Kidney (tissue), 14 donors: Measurements from ENCODE around the gene PLBD1. TPM values are rescaled to one million over a fixed set of nuclear protein-coding genes. Genes with fewer than 3 reads are reported as not detected.

Source experiments
- DNase-seq, 5 donors: peaks; one replicate each; pipeline ENCODE4 v3.0.0-alpha.2; 2013 to 2020
- FAIRE-seq: peaks from 2 replicates; lab custom pipeline; 2012; peaks lifted over from hg19 to GRCh38; lab: Jason Lieb, UNC
- H3K27ac ChIP-seq, 2 donors: one replicate each; pipeline ENCODE4 v1.7.0; 2013; ENCODE audit warnings: low read depth in 2 of 2, low read length in 2 of 2, inconsistent platforms in 1 of 2
- H3K27me3 ChIP-seq: one replicate; pipeline ENCODE4 v1.7.1; 2013; ENCODE audit warnings: low read length, inconsistent platforms; ENCODE audit not compliant: control insufficient read depth, insufficient read depth
- H3K36me3 ChIP-seq, 3 donors: one replicate each; pipeline versions ENCODE4 v1.7.0 to v1.7.1; 2013; ENCODE audit warnings: low read length in 3 of 3, control low read depth in 1 of 3, inconsistent platforms in 1 of 3; ENCODE audit not compliant: insufficient read depth in 3 of 3, control insufficient read depth in 2 of 3
- H3K4me1 ChIP-seq, 3 donors: one replicate each; pipeline versions ENCODE4 v1.7.0 to v1.7.1; 2013; ENCODE audit warnings: low read length in 3 of 3, inconsistent platforms in 1 of 3, low read depth in 1 of 3; ENCODE audit not compliant: control insufficient read depth in 2 of 3, insufficient read depth in 2 of 3
- H3K4me3 ChIP-seq, 3 donors: one replicate each; pipeline versions ENCODE4 v1.7.0 to v1.8.1; 2013; ENCODE audit warnings: low read length in 3 of 3, control low read depth in 1 of 3, inconsistent platforms in 1 of 3
- H3K9ac ChIP-seq, 3 donors: one replicate each; pipeline versions ENCODE4 v1.7.0 to v1.7.1; 2013; ENCODE audit warnings: low read length in 3 of 3, control low read depth in 1 of 3, inconsistent platforms in 1 of 3
- H3K9me3 ChIP-seq, 3 donors: one replicate each; pipeline versions ENCODE4 v1.7.0 to v1.7.1; 2013; ENCODE audit warnings: low read length in 3 of 3, control low read depth in 1 of 3, inconsistent platforms in 1 of 3; ENCODE audit not compliant: control insufficient read depth in 2 of 3, insufficient read depth in 1 of 3
- intact Hi-C: fragments of 100-400 bp; cut with DNase I; formaldehyde crosslinking; loops from one replicate; pipeline ENCODE4 v1.11.1; 2022
- polyA plus RNA-seq: library from polyadenylated mRNA; stranded (reverse); fragments of 350-450 nt; fragmentation: Illumina TruSeq; extraction: RNeasy Lipid Tissue Mini Kit (QIAGEN cat#74804); gene quantifications from one replicate; pipeline ENCODE4 v1.2.3, GENCODE V29; 2014; ENCODE audit warnings: low read depth, low replicate concordance; ENCODE audit not compliant: insufficient read depth
- total RNA-seq: library from RNA; stranded (reverse); fragmentation: NEBNext Ultra II Directional; extraction: Animal tissue kit (Norgen Biotek cat#: 25700); gene quantifications from one replicate; pipeline ENCODE4 v1.2.1, GENCODE V29; 2021
- TF ChIP-seq, protein P1 (sequence below): IDR thresholded peaks from 3 replicates; pipeline ENCODE4 v1.5.1; 2012; ENCODE audit warnings: mild to moderate bottlenecking, moderate library complexity, borderline replicate concordance; ENCODE audit not compliant: insufficient read depth; ENCODE audit errors: extremely low read depth
- donor health status: control.
- donor health status: control.
- donor health status: control.
- donor health status: control.
- donor health status: control.
- donor health status: DM: yes; HTN: yes; CAD: no.
- donor health status: Normal renal cell carcinoma (clear cell type).

PLBD1 gene
- total and polyA plus RNA-seq, 2 donors from 2014 or later: 28.4 to 28.6 TPM

DNA sequence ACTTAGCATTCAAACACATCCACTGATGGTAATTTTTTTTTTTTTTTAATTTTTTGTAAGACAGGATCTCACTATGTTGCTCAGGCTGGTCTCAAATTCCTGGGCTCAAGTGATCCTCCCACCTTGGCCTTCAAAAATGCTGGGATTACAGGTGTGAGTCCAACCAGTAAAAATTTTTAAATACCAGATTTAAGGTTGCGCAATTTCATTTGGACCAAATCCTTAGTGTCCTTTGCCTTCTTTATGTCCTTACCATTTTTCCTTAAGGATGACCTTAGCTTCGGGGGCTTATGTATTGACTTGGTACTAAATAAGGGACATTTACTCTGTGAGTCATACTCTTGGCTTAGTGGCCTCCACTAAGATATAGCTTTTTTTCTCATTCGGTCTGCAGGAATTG lies 4.1 kb upstream of the PLBD1 start:
- Histone ChIP-seq H3K9ac (no peak overlapping the region), H3K4me3 (no peak overlapping the region), H3K4me1 (peaks cover 0 to 4% (median 0%) of the 10 kb centered on the region in 3 donors), H3K9me3 (no peaks in the 10 kb centered on the region), H3K36me3 (no peaks in the 10 kb centered on the region), H3K27ac (no peak overlapping the region), H3K27me3 (no peaks in the 10 kb centered on the region)
- no peak for DNase-seq
- no peak for FAIRE-seq
- intact Hi-C loops: no loop called here
- TF ChIP-seq, protein P1, sequence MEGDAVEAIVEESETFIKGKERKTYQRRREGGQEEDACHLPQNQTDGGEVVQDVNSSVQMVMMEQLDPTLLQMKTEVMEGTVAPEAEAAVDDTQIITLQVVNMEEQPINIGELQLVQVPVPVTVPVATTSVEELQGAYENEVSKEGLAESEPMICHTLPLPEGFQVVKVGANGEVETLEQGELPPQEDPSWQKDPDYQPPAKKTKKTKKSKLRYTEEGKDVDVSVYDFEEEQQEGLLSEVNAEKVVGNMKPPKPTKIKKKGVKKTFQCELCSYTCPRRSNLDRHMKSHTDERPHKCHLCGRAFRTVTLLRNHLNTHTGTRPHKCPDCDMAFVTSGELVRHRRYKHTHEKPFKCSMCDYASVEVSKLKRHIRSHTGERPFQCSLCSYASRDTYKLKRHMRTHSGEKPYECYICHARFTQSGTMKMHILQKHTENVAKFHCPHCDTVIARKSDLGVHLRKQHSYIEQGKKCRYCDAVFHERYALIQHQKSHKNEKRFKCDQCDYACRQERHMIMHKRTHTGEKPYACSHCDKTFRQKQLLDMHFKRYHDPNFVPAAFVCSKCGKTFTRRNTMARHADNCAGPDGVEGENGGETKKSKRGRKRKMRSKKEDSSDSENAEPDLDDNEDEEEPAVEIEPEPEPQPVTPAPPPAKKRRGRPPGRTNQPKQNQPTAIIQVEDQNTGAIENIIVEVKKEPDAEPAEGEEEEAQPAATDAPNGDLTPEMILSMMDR: no peak

DNA sequence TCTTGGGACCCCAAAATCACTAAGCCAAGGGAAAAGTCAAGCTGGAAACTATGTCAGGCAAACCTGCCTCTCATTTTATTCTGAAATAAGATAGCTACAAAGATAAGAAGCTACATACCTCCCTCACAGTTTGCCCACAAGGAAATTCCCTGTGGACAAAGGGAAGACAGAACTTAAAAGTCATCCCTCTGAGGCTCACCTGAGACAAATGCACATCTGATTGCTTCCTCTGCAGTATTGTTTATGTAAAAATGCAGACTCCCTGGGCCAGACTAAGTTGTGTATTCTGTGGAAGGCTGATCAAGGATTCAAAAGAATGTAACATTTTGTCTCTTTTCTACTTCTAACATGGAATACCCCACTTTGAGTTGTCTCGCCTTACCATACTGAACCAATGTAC lies 2.5 kb upstream of the PLBD1 start:
- no peak overlapping the region for H3K4me3 ChIP-seq
- FAIRE-seq (no peak), DNase-seq (no peak)
- intact Hi-C loops: no loop called here
- H3K27ac ChIP-seq: no peak overlapping the region
- peaks cover 0 to 4% (median 0%) of the 10 kb centered on the region in 3 donors for H3K4me1 ChIP-seq
- H3K36me3 ChIP-seq: no peaks in the 10 kb centered on the region
- H3K9me3 ChIP-seq: no peaks in the 10 kb centered on the region
- no peak overlapping the region for H3K9ac ChIP-seq
- TF ChIP-seq, protein P1: no peak
- H3K27me3 ChIP-seq: no peaks in the 10 kb centered on the region

GRCh38 chr12:14564336-14564959 lies 3.2 kb downstream of the PLBD1 start:
- no peak for FAIRE-seq

More at GRCh38 chr12:14564336-14564959, 3.2 kb downstream of the PLBD1 start:
- Histone ChIP-seq H3K27ac (no peak overlapping the region), H3K4me3 (no peak overlapping the region), H3K4me1 (peaks cover 0 to 6% (median 2%) of the 10 kb centered on the region in 3 donors), H3K9ac (no peak overlapping the region), H3K27me3 (no peaks in the 10 kb centered on the region), H3K9me3 (no peaks in the 10 kb centered on the region), H3K36me3 (no peaks in the 10 kb centered on the region)
- intact Hi-C loops: no loop called here
- DNase-seq: no peak
- TF ChIP-seq, protein P1: no peak
